Neural cell (in vitro differentiated cells): ENCODE data around the gene HECW1. TPM values are rescaled to one million over a fixed set of nuclear protein-coding genes. Genes with fewer than 3 reads are reported as not detected.

Experiments used
- H2AFZ ChIP-seq: fragments of 200-600, 300-800 bp; sonication (generic), shearing (Covaris generic); 2 replicates; pipeline ENCODE4 v1.6.0; 2014; ENCODE audit warnings: low read depth, mild to moderate bottlenecking, antibody characterized with exemption, low read length, moderate library complexity
- H3F3A ChIP-seq: fragments of 200-600 bp; shearing (Covaris generic); 2 replicates; pipeline ENCODE4 v1.6.1; 2016; ENCODE audit warnings: mild to moderate bottlenecking, moderate library complexity, mixed read lengths, antibody characterized with exemption, low read length; ENCODE audit not compliant: insufficient read depth, poor library complexity, severe bottlenecking
- H3K27ac ChIP-seq: fragments of 200-600, 300-800 bp; sonication (generic), shearing (Covaris generic); 2 replicates; pipeline ENCODE4 v1.5.1; 2014; ENCODE audit warnings: mild to moderate bottlenecking, low read length, moderate library complexity
- H3K27me3 ChIP-seq: fragments of 300-800, 200-600 bp; sonication (generic), shearing (Covaris generic); 2 replicates; pipeline ENCODE4 v1.6.0; 2014; ENCODE audit warnings: mild to moderate bottlenecking, low read depth, low read length, moderate library complexity; ENCODE audit not compliant: insufficient read depth
- H3K36me3 ChIP-seq: fragments of 300-800, 200-600 bp; sonication (generic), shearing (Covaris generic); 2 replicates; pipeline ENCODE4 v1.5.1; 2014; ENCODE audit warnings: mild to moderate bottlenecking, antibody characterized with exemption, low read length, moderate library complexity; ENCODE audit not compliant: insufficient read depth
- H3K4me2 ChIP-seq: fragments of 300-800, 200-600 bp; sonication (generic), shearing (Covaris generic); 2 replicates; pipeline ENCODE4 v1.6.0; 2014; ENCODE audit warnings: mild to moderate bottlenecking, low read length
- H3K4me3 ChIP-seq: fragments of 300-800, 200-600 bp; sonication (generic), shearing (Covaris generic); 2 replicates; pipeline ENCODE4 v1.5.1; 2014; ENCODE audit warnings: mild to moderate bottlenecking, low read length, moderate library complexity
- H3K79me2 ChIP-seq: fragments of 200-600 bp; shearing (Covaris generic); replicated peaks from 2 replicates; pipeline ENCODE4 v1.6.0; 2014; ENCODE audit warnings: mild to moderate bottlenecking, low read length, moderate library complexity; ENCODE audit not compliant: insufficient read depth
- H3K9ac ChIP-seq: fragments of 300-800, 200-600 bp; sonication (generic), shearing (Covaris generic); 2 replicates; pipeline ENCODE4 v1.6.1; 2016; ENCODE audit warnings: mild to moderate bottlenecking, low read length, mixed read lengths
- H3K9me2 ChIP-seq: fragments of 200-600 bp; shearing (Covaris generic); 2 replicates; pipeline ENCODE4 v1.6.1; 2016; ENCODE audit warnings: mild to moderate bottlenecking, low read length, mixed read lengths; ENCODE audit not compliant: insufficient read depth
- H3K9me3 ChIP-seq: fragments of 200-600, 300-800 bp; sonication (generic), shearing (Covaris generic); 2 replicates; pipeline ENCODE4 v1.6.1; 2016; ENCODE audit warnings: mild to moderate bottlenecking, mixed run types, low read length, moderate library complexity, mixed read lengths
- H4K20me1 ChIP-seq: fragments of 200-600 bp; shearing (Covaris generic); 2 replicates; pipeline ENCODE4 v1.6.1; 2016; ENCODE audit warnings: mild to moderate bottlenecking, mixed run types; ENCODE audit not compliant: insufficient read depth
- EP300 ChIP-seq: fragments of 450-650 bp; conservative IDR thresholded peaks from 2 replicates; pipeline ENCODE4 v1.6.1; 2014; ENCODE audit warnings: antibody characterized with exemption, mild to moderate bottlenecking, moderate library complexity; ENCODE audit not compliant: poor library complexity, severe bottlenecking
- EZH2 ChIP-seq: fragments of 200-600, 300-800 bp; shearing (Covaris generic), sonication (generic); IDR thresholded peaks from 2 replicates; pipeline ENCODE4 v1.6.1; 2014; ENCODE audit warnings: antibody characterized with exemption, low read length, borderline replicate concordance, mild to moderate bottlenecking; ENCODE audit not compliant: insufficient read depth, poor library complexity, severe bottlenecking
- MXI1 ChIP-seq: fragments of 450-650 bp; conservative IDR thresholded peaks from 2 replicates; pipeline ENCODE4 v1.6.1; 2014; ENCODE audit warnings: antibody characterized with exemption, mild to moderate bottlenecking; ENCODE audit not compliant: poor library complexity, severe bottlenecking
- POLR2AphosphoS5 ChIP-seq: IDR thresholded peaks from 2 replicates; pipeline ENCODE4 v1.6.1; 2012
- RAD21 ChIP-seq: fragments of 450-650 bp; conservative IDR thresholded peaks from 2 replicates; pipeline ENCODE4 v1.6.1; 2014; ENCODE audit warnings: antibody characterized with exemption, mild to moderate bottlenecking, moderate library complexity
- SMC3 ChIP-seq: fragments of 450-650 bp; conservative IDR thresholded peaks from 2 replicates; pipeline ENCODE4 v1.6.1; 2014; ENCODE audit warnings: antibody characterized with exemption, mild to moderate bottlenecking, moderate library complexity; ENCODE audit not compliant: poor library complexity
- TAF1 ChIP-seq: IDR thresholded peaks from 2 replicates; pipeline ENCODE4 v1.6.1; 2012; ENCODE audit warnings: low read depth
- polyA plus RNA-seq: library from polyadenylated mRNA; depleted of rRNA; stranded (reverse); fragments of >200 nt; gene quantifications from 2 replicates; pipeline ENCODE4 v1.2.3, GENCODE V29; 2014
- TF ChIP-seq, protein P1 (sequence below): fragments of 450-650 bp; IDR thresholded peaks from 2 replicates; pipeline ENCODE4 v1.5.1; 2014; ENCODE audit warnings: antibody characterized with exemption, mild to moderate bottlenecking, moderate library complexity; ENCODE audit not compliant: poor library complexity, severe bottlenecking
- TF ChIP-seq, protein P2 (sequence below): IDR thresholded peaks from 2 replicates; pipeline ENCODE4 v1.6.1; 2012; ENCODE audit warnings: borderline replicate concordance

The HECW1 gene
- polyA plus RNA-seq, 1 donor from 2014 or later, result 13.8 TPM

DNA sequence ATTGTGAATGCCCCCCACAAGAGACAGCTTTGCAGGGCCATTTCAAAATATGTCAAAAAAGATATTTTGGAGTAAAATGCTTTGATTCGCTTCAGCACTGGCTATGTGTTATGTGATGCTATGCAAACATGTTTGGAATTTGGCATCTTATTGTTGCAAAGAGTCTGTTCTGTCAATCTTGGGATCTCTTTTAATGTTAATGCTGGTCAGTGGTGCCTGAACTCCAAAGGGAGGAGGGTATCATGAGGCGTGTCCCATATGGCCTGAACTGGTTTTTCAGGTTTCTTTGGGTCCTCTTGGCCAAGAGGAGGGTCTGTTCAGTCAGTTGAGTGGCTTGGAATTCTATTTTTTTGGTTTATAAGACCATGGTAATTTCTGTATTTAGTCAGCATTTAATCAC is 81.4 kb downstream of the HECW1 start:
- H2AFZ ChIP-seq, result no peak overlapping the region
- TF ChIP-seq, protein P1, sequence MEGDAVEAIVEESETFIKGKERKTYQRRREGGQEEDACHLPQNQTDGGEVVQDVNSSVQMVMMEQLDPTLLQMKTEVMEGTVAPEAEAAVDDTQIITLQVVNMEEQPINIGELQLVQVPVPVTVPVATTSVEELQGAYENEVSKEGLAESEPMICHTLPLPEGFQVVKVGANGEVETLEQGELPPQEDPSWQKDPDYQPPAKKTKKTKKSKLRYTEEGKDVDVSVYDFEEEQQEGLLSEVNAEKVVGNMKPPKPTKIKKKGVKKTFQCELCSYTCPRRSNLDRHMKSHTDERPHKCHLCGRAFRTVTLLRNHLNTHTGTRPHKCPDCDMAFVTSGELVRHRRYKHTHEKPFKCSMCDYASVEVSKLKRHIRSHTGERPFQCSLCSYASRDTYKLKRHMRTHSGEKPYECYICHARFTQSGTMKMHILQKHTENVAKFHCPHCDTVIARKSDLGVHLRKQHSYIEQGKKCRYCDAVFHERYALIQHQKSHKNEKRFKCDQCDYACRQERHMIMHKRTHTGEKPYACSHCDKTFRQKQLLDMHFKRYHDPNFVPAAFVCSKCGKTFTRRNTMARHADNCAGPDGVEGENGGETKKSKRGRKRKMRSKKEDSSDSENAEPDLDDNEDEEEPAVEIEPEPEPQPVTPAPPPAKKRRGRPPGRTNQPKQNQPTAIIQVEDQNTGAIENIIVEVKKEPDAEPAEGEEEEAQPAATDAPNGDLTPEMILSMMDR, result no peak
- TF ChIP-seq TAF1 (no peak), POLR2AphosphoS5 (no peak), EP300 (no peak), SMC3 (no peak), RAD21 (no peak), MXI1 (no peak), EZH2 (no peak)
- TF ChIP-seq, protein P2, sequence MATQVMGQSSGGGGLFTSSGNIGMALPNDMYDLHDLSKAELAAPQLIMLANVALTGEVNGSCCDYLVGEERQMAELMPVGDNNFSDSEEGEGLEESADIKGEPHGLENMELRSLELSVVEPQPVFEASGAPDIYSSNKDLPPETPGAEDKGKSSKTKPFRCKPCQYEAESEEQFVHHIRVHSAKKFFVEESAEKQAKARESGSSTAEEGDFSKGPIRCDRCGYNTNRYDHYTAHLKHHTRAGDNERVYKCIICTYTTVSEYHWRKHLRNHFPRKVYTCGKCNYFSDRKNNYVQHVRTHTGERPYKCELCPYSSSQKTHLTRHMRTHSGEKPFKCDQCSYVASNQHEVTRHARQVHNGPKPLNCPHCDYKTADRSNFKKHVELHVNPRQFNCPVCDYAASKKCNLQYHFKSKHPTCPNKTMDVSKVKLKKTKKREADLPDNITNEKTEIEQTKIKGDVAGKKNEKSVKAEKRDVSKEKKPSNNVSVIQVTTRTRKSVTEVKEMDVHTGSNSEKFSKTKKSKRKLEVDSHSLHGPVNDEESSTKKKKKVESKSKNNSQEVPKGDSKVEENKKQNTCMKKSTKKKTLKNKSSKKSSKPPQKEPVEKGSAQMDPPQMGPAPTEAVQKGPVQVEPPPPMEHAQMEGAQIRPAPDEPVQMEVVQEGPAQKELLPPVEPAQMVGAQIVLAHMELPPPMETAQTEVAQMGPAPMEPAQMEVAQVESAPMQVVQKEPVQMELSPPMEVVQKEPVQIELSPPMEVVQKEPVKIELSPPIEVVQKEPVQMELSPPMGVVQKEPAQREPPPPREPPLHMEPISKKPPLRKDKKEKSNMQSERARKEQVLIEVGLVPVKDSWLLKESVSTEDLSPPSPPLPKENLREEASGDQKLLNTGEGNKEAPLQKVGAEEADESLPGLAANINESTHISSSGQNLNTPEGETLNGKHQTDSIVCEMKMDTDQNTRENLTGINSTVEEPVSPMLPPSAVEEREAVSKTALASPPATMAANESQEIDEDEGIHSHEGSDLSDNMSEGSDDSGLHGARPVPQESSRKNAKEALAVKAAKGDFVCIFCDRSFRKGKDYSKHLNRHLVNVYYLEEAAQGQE, result no peak
- H3K36me3 ChIP-seq, result no peaks in the 10 kb centered on the region
- H3K9ac ChIP-seq, result no peak overlapping the region
- H3K27ac ChIP-seq, result no peak overlapping the region
- no peaks in the 10 kb centered on the region for H4K20me1 ChIP-seq
- H3K4me3 ChIP-seq, result no peak overlapping the region
- no peak overlapping the region for H3K4me2 ChIP-seq
- H3K27me3 ChIP-seq, result no peaks in the 10 kb centered on the region
- H3F3A ChIP-seq, result no peaks in the 10 kb centered on the region
- no peaks in the 10 kb centered on the region for H3K79me2 ChIP-seq
- no peaks in the 10 kb centered on the region for H3K9me2 ChIP-seq
- no peaks in the 10 kb centered on the region for H3K9me3 ChIP-seq

DNA sequence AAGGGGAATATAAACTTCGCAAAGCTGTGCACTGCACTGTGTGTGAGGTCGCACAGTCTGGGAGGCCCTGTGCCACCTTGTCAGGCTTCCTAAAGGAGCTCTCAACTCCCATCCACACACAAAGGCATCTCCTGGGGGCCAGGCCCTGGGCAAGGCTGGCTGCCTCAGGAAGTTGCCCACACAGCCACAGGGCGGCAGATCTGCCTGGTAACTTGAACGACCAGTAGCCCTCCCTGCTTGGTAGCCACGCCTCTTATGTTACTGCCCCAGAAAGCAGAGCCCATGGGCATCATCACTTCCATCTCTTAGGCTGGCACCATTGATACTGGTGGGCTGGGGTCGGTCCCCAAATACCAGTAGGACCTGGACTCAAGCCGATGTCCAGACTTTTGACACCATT is 82.8 kb downstream of the HECW1 start:
- Histone ChIP-seq H3K27ac (no peak overlapping the region), H3K27me3 (no peaks in the 10 kb centered on the region), H3F3A (no peaks in the 10 kb centered on the region), H3K36me3 (no peaks in the 10 kb centered on the region), H3K9me2 (no peaks in the 10 kb centered on the region), H3K4me2 (no peak overlapping the region), H4K20me1 (no peaks in the 10 kb centered on the region), H3K9ac (no peak overlapping the region), H3K9me3 (no peaks in the 10 kb centered on the region), H3K79me2 (no peaks in the 10 kb centered on the region), H2AFZ (no peak overlapping the region), H3K4me3 (no peak overlapping the region)
- TF ChIP-seq RAD21, result no peak
- TF ChIP-seq, protein P2, result no peak
